Stomach (tissue), 4 donors: Measurements from ENCODE around the gene ZNF830.
A peak's percentile ranks its signal among the peaks of the same experiment; 100 is the strongest.

Experiments used
- POLR2AphosphoS5 ChIP-seq, 3 donors: sonication (generic); formaldehyde crosslinking; IDR thresholded peaks; one replicate each; pipeline ENCODE4 v1.6.1; 2016; ENCODE audit warnings: antibody characterized with exemption in 3 of 3
- TF ChIP-seq, protein P1 (sequence below), 7 experiments: fragments of 450-650 bp in 4 of 7; fragments of 200-600 bp in 3 of 7; sonication (generic) in 3 of 7; IDR thresholded peaks; one replicate each; pipeline ENCODE4 v1.5.1; 2016 to 2019; ENCODE audit warnings: antibody characterized with exemption in 7 of 7, control low read depth in 2 of 7, mild to moderate bottlenecking in 1 of 7

DNA sequence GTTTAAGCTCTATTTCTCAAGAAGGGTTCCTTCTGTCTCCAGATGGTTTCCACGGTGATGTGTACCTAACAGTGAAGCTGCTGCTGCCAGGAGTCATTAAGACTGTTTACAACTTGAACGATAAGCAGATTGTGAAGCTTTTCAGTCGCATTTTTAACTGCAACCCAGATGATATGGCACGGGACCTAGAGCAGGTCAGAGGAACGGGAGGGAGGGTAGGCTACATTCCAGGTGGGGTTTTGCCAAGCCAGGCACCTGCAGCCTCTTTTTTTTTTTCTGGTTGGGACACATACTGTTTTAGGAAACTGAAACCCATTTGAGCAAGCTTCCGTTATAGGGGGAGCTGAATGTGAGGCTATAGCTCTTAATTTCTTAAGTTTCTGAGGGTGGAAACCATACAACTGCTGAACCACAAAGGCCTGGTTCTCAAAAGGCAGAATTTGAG, 29.6 kb downstream of the ZNF830 start:
- peak; percentile 53 to 87 (median 58) for TF ChIP-seq POLR2AphosphoS5 (IDR thresholded peaks at IDR 0.05)
- TF ChIP-seq, protein P1, sequence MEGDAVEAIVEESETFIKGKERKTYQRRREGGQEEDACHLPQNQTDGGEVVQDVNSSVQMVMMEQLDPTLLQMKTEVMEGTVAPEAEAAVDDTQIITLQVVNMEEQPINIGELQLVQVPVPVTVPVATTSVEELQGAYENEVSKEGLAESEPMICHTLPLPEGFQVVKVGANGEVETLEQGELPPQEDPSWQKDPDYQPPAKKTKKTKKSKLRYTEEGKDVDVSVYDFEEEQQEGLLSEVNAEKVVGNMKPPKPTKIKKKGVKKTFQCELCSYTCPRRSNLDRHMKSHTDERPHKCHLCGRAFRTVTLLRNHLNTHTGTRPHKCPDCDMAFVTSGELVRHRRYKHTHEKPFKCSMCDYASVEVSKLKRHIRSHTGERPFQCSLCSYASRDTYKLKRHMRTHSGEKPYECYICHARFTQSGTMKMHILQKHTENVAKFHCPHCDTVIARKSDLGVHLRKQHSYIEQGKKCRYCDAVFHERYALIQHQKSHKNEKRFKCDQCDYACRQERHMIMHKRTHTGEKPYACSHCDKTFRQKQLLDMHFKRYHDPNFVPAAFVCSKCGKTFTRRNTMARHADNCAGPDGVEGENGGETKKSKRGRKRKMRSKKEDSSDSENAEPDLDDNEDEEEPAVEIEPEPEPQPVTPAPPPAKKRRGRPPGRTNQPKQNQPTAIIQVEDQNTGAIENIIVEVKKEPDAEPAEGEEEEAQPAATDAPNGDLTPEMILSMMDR (IDR thresholded peaks at IDR 0.05), result no peak
